NCI-H748 (cell line): ENCODE results near the gene ATMIN.

Experiments
- DNase-seq: peaks from one replicate; lab custom pipeline; 2025; ENCODE audit not compliant: unreplicated experiment; lab: John Stamatoyannopoulos, UW

Gene ATMIN

GRCh38 chr16:81061871-81062608, 26.4 kb downstream of the ATMIN start:
- no peak for DNase-seq

- no peak for DNase-seq
Observed at GRCh38 chr16:81066681-81067080, 31.0 kb downstream of the ATMIN start.

DNA sequence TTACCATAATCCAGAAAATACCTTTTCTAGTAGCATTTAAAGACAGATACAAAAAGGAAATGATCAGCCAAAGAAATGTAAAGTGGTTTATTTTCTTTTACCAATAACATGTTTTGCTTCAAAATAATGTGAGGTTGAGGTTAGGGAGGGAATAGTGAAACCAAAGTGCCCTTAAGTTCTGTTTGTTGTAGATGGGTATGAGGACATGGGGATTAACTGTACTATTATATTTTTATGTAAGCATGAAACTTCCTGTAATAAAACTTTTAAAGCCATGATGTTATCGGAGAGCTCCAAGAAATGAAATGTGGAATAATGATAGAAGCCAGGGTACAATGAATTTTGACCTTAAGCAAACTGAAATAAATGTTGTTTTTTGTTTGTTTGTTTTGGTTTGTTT, 31.5 kb downstream of the ATMIN start:
- DNase-seq = no peak

DNA sequence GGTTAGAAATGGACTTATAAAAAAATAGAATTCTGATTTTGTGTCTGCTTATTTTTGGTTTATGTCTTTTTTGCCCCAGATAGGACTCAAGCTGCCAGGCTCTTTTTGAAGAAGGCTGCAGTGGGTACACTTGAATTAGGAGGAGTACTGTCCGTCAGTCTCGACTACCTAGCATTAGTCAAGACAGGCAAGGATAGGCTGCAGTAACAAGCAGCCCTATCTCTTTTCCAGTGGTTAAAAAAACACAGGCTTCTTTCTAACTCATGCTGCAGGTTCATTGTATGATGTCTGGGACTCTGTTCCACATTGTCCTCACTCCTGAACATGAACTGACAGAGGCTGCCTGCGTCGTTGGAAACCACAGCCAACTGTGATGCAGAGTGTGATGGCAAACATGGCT, 33.4 kb downstream of the ATMIN start:
- no peak for DNase-seq

- no peak for DNase-seq
Observed at GRCh38 chr16:81070979-81071378, 35.3 kb downstream of the ATMIN start.

DNA sequence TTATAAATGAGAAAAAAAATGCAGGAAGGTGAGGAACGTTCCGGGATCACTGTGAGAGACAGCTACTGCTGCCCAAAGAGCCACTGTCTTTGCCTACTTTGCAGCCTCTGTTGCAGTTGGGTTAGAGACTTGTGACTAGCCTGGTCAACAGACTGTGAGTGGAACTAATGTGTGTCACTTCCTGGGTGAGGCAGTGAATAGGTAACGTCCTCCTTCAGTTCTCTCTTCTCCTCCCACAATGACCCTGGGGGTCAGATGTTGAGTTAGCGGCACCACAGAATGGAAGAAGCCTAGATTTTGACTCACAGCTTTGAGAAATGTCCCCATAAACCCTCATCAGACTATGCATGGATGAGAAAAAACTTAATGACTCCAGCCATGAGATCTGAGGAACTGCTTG, 36.2 kb downstream of the ATMIN start:
- DNase-seq = no peak

- no peak for DNase-seq
Observed at GRCh38 chr16:81073560-81074330, 38.1 kb downstream of the ATMIN start.

DNA sequence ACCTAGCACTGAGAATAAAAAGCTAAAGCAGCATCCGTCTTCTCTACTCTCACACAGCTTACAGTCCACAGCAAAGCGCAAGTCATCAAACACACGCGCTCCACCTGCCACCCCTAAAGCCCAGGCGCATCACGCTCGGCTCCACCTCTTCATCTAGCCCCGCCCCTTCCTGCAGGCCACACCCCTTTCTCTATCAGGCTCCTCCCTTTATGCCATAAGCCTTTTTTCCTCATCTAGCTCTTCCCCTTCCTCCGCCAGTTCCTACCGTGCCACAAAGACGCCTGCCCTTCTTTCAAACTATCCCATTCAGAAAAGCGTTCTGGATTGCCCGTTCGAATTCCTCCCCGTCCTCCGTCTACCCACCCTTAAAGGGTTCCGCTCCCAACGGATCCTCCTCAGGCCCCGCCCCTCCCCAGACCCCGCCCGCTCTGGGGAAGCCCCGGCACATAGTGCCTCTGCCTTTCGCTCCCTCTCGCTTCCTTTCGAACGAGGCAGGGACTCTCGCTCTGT, 41.0 kb downstream of the ATMIN start:
- DNase-seq = peak; percentile 79

DNA sequence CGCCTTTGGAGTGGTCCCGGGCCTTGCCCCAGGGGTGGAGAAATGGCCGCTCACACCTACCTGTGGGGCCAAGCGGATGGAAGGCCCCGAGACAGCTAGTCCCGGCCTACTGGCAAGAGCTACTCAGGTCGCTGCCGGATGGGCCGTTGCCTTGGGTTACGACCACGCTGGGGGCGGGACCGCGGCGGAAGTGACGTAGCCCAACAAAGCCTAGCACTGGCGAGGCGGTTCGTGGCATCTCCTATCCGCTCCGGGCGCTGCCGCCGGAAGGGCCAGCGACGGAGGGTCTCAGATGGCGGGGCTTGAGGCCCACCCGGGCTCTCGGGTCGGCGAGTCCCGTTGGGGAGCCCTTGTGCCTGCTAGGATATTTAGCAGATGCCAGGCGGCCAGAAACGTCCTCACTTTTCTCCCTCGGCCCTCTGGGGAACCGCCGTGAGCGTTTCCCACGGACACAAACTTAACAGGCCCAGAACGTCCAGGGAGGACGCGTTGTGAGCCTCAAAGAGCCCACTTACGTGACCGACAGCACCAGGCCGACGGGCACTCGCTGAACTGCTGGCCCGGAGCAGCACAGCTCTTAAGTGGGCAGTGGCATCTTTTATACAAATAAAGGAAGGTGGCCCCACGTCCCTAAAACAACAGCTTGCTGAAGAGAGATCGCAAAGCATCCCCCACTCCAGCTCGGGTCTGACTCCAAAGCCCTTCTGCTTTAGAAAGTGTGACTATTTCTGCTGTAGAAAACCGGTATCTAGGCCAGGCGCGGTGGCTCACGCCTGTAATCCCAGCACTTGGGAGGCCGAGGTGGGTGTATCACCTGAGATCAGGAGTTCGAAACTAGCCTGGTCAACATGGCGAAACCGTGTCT, 41.7 kb downstream of the ATMIN start, which contains the start of gene C16orf46:
Gene C16orf46 (minus strand): TSS at position 163 of the 865 bp plus-strand sequence. CDS start 13,283 bp downstream, outside the sequence.
- peak; percentile 94 for DNase-seq

GRCh38 chr16:81080233-81080632, 44.6 kb downstream of the ATMIN start:
- DNase-seq = no peak

DNA sequence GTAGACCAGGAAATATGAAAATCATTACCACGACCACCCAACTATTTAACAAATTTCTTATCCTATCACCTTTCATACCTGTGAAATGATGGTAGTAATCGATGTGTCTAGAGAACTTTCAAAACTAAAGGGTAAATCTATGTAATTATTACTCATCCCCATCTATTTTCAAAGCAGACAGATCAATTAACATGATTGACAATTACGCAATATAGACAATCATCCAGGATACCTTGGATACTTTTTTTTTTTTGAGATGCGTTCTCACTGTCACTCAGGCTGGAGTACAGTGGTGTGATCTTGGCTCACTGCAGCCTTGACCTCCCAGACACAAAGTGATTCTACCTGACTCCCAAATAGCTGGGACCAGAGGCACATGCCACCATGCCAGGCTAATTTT, 45.4 kb downstream of the ATMIN start:
- DNase-seq = no peak

- DNase-seq = no peak
Observed at GRCh38 chr16:81088836-81089235, 53.2 kb downstream of the ATMIN start.

- no peak for DNase-seq
Observed at GRCh38 chr16:81094771-81095251, 59.2 kb downstream of the ATMIN start.

- no peak for DNase-seq
Observed at GRCh38 chr16:81095653-81095952, 60.0 kb downstream of the ATMIN start.

DNA sequence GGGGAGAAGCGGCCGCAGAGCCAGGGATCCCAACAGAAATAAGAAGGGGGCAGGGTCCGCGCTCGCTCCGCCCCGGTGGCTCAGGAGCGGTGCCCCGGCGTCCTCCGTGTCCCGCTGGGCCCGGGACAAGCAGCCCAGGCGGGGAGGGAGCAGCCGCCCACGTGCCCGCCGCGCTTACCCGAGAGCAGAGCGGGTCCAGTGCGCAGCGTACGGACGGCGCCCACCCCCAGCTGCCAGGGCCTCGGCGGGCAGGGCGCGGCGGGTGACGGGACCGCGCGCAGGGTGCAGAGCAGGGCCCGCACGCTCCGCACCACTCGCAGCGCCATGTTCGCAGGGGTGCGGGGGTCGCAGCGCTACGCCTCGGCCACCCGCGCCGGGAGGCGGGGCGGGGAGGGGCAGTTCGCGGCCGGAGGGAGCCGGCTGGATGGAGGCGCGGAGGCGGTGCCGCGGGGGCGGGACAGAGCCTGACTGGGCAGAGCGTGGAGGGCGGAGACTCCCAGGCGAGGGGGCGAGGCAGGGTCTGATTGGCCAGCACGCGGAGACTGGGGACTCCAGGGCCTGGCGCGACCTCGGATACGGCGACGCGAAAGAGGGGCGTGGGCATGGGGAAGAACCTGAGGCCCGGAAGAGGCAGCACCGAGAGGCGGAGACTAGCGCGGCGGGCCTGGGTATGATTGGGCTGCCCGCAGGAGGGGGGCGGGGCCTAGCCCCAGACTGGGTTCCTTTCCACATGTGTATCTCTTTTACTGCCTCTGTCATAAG, 60.5 kb downstream of the ATMIN start, which contains the start of gene GCSH:
Gene GCSH (minus strand): TSS at position 443 of the 762 bp plus-strand sequence. CDS start 117 bp downstream, at position 326.
- DNase-seq = peak; percentile 97

GRCh38 chr16:81096715-81097208, 61.1 kb downstream of the ATMIN start:
- DNase-seq = no peak
